Ishikawa (cell line): ENCODE results near the gene AIG1.

Experiments used
- CEBPB ChIP-seq: IDR thresholded peaks from 2 replicates; pipeline ENCODE4 v1.6.1; 2012
- CREB1 ChIP-seq: IDR thresholded peaks from 2 replicates; pipeline ENCODE4 v1.6.1; 2012; ENCODE audit warnings: low read depth
- EGR1 ChIP-seq: IDR thresholded peaks from 2 replicates; pipeline ENCODE4 v1.6.1; 2012
- EP300 ChIP-seq: IDR thresholded peaks from 2 replicates; pipeline ENCODE4 v1.6.1; 2012; ENCODE audit warnings: borderline replicate concordance
- FOXM1 ChIP-seq: IDR thresholded peaks from 2 replicates; pipeline ENCODE4 v1.6.1; 2012; ENCODE audit warnings: low read depth, borderline replicate concordance
- MAX ChIP-seq: IDR thresholded peaks from 2 replicates; pipeline ENCODE4 v1.6.1; 2012
- NFIC ChIP-seq: IDR thresholded peaks from 2 replicates; pipeline ENCODE4 v1.6.1; 2012
- RAD21 ChIP-seq: IDR thresholded peaks from 2 replicates; pipeline ENCODE4 v1.6.1; 2012; ENCODE audit warnings: low read depth
- REST ChIP-seq: IDR thresholded peaks from 2 replicates; pipeline ENCODE4 v1.6.1; 2012; ENCODE audit warnings: low read depth, mild to moderate bottlenecking
- TAF1 ChIP-seq: IDR thresholded peaks from 2 replicates; pipeline ENCODE4 v1.6.1; 2012; ENCODE audit warnings: low read depth, mild to moderate bottlenecking
- TCF12 ChIP-seq: IDR thresholded peaks from 2 replicates; pipeline ENCODE4 v1.6.1; 2012; ENCODE audit warnings: low read depth
- TEAD4 ChIP-seq: IDR thresholded peaks from 2 replicates; pipeline ENCODE4 v1.6.1; 2012
- YY1 ChIP-seq: IDR thresholded peaks from 2 replicates; pipeline ENCODE4 v1.6.1; 2012; ENCODE audit warnings: low read depth
- ZBTB7A ChIP-seq: IDR thresholded peaks from 2 replicates; pipeline ENCODE4 v1.6.1; 2012; ENCODE audit warnings: low read depth
- TF ChIP-seq, protein P1 (sequence below): IDR thresholded peaks from 2 replicates; pipeline ENCODE4 v1.6.1; 2012

The AIG1 gene

DNA sequence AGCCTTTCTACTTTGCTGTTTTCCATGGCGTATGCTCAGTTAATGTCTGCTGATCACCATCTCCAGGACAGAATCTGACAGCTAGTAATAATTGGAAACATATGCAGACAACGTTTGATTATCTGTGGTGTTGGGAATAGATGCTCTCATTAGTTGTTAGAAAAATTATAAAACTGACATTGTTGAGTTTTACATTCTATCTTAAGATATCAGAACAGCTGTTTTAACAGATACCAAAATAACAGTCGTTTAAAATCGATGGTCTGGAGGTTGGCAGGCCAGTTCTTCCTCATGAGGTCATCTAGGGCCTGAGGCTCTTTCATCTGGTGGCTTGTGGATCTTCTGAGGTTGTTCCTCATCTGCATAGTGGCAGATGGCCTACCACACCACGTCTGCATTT is 137.6 kb downstream of the AIG1 start:
- TF ChIP-seq ZBTB7A (no peak), REST (no peak), TEAD4 (no peak), CEBPB (no peak), EGR1 (no peak), EP300 (no peak), TCF12 (no peak), FOXM1 (no peak), MAX (no peak), RAD21 (no peak), CREB1 (no peak), NFIC (no peak), TAF1 (no peak), YY1 (no peak)
- TF ChIP-seq, protein P1, sequence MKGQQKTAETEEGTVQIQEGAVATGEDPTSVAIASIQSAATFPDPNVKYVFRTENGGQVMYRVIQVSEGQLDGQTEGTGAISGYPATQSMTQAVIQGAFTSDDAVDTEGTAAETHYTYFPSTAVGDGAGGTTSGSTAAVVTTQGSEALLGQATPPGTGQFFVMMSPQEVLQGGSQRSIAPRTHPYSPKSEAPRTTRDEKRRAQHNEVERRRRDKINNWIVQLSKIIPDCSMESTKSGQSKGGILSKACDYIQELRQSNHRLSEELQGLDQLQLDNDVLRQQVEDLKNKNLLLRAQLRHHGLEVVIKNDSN: no peak

DNA sequence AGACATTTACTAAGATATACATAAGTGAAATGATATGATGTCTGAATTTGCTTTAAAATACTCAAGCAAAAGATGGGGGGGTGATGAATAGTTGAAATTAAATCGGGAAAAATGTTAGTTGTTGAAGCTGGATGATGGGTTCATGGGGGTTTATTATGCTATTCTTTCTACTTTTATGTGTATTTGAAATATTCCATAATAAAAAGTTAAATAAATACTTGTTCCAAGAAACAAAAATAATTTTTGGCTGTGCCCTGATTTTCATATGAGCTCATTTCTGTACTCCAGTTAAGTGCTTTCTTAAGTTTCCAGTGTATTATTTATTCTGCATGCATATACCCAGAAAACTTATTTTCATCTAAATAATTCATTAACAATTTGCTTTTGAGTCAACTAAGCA is 138.6 kb downstream of the AIG1 start:
- TF ChIP-seq FOXM1: no peak
- TF ChIP-seq RAD21: no peak
- TF ChIP-seq CREB1: no peak
- TF ChIP-seq REST: no peak
- TF ChIP-seq EGR1: no peak
- no peak for TF ChIP-seq MAX
- TF ChIP-seq TAF1: no peak
- no peak for TF ChIP-seq TCF12
- no peak for TF ChIP-seq CEBPB
- no peak for TF ChIP-seq NFIC
- TF ChIP-seq YY1: no peak
- TF ChIP-seq EP300: no peak
- no peak for TF ChIP-seq ZBTB7A
- no peak for TF ChIP-seq TEAD4

DNA sequence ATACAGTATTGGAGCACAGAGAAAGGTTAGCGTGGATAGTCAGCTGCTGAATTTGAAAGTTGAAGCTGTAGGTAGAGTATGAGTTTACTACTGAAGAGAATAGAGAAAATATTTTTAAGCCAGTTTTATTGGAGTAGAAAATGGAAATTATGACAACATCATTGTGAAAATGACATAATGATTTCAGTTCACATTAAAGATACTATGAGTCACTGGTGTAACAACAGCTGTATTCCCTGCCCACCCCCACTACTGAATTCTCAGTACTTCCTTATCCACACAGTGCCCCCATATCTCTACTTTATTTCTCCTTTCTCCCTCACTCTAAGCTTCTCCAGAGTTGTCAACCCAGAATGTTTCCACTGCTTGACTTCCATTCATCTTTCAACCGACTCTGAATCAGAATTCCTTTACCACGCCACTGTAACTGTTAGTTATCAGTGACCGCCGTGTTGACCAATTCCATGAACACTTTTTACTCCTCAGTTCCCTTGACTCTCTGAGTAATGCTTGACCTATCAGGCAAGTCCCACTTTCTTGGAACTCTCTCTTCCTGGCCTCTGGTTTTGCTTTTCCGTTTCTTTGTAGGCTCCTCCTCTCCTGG is 139.6 kb downstream of the AIG1 start:
- TF ChIP-seq EP300 (no peak), TCF12 (no peak), REST (no peak), TAF1 (no peak), CEBPB (no peak), NFIC (no peak), CREB1 (no peak), FOXM1 (no peak), ZBTB7A (no peak), MAX (no peak)

- TF ChIP-seq TEAD4: no peak
- TF ChIP-seq FOXM1: no peak
- no peak for TF ChIP-seq MAX
- TF ChIP-seq TAF1: no peak
- no peak for TF ChIP-seq NFIC
- TF ChIP-seq RAD21: no peak
- no peak for TF ChIP-seq YY1
- TF ChIP-seq EGR1: no peak
- no peak for TF ChIP-seq ZBTB7A
- no peak for TF ChIP-seq REST
- TF ChIP-seq CREB1: no peak
- no peak for TF ChIP-seq TCF12
- no peak for TF ChIP-seq CEBPB
- no peak for TF ChIP-seq EP300
- TF ChIP-seq, protein P1: no peak
Observed at GRCh38 chr6:143204045-143204444, 143.4 kb downstream of the AIG1 start.
